DND-41 (cell line): ENCODE measurements around the gene FAM131C.

ENCODE experiments used
- ATAC-seq: fragments of 200-7000 bp; cut with Tn5 transposase; 3 replicates; pipeline ENCODE4 v1.9.1; 2021; ENCODE audit warnings: low read depth; ENCODE audit not compliant: insufficient read depth
- DNase-seq: peaks from one replicate; pipeline ENCODE4 v3.0.0-alpha.2; 2020
- H2AFZ ChIP-seq: 2 replicates; pipeline ENCODE4 v1.6.0; 2012; ENCODE audit warnings: low read depth, low read length
- H3K27ac ChIP-seq: 2 replicates; pipeline ENCODE4 v1.5.1; 2012; ENCODE audit warnings: low read length, inconsistent platforms
- H3K27me3 ChIP-seq: fragments of 200-600 bp; sonication (generic); 2 replicates; pipeline ENCODE4 v1.6.0; 2012; ENCODE audit warnings: low read length, mild to moderate bottlenecking, inconsistent platforms; ENCODE audit not compliant: insufficient read depth, poor library complexity
- H3K36me3 ChIP-seq: 2 replicates; pipeline ENCODE4 v1.5.1; 2012; ENCODE audit warnings: low read length, inconsistent platforms; ENCODE audit not compliant: insufficient read depth
- H3K4me1 ChIP-seq: 2 replicates; pipeline ENCODE4 v1.5.1; 2012; ENCODE audit warnings: mild to moderate bottlenecking, low read length; ENCODE audit not compliant: insufficient read depth
- H3K4me2 ChIP-seq: 2 replicates; pipeline ENCODE4 v1.6.0; 2012; ENCODE audit warnings: mild to moderate bottlenecking, moderate library complexity, low read length, inconsistent platforms; ENCODE audit not compliant: insufficient read depth
- H3K4me3 ChIP-seq, 2 experiments: fragments of 200-600 bp in 1 of 2; shearing (Covaris generic) in 1 of 2; 2 replicates each; pipeline ENCODE4 v1.5.1; 2012 to 2016; ENCODE audit warnings: inconsistent platforms in 2 of 2, low read length in 2 of 2, mild to moderate bottlenecking in 2 of 2, low read depth in 1 of 2, moderate library complexity in 1 of 2
- H3K79me2 ChIP-seq: 2 replicates; pipeline ENCODE4 v1.6.0; 2012; ENCODE audit warnings: low read length, inconsistent platforms; ENCODE audit not compliant: insufficient read depth
- H3K9ac ChIP-seq: 2 replicates; pipeline ENCODE4 v1.6.0; 2012; ENCODE audit warnings: low read depth, mild to moderate bottlenecking, inconsistent platforms, low read length, moderate library complexity
- H3K9me3 ChIP-seq: 2 replicates; pipeline ENCODE4 v1.5.1; 2012; ENCODE audit warnings: low read length, moderate library complexity, mild to moderate bottlenecking, inconsistent platforms; ENCODE audit not compliant: insufficient read depth, severe bottlenecking
- H4K20me1 ChIP-seq: 2 replicates; pipeline ENCODE4 v1.6.0; 2012; ENCODE audit warnings: low read length; ENCODE audit not compliant: insufficient read depth
- CTCF ChIP-seq: IDR thresholded peaks from 2 replicates; pipeline ENCODE4 v1.5.1; 2012; ENCODE audit warnings: borderline replicate concordance, low read length, moderate library complexity, mild to moderate bottlenecking; ENCODE audit not compliant: poor library complexity, severe bottlenecking; ENCODE audit errors: extremely low read depth
- EZH2 ChIP-seq: IDR thresholded peaks from 3 replicates; pipeline ENCODE4 v1.6.1; 2012; ENCODE audit warnings: borderline replicate concordance, low read depth, mild to moderate bottlenecking, moderate library complexity, low read length, inconsistent platforms; ENCODE audit not compliant: severe bottlenecking

FAM131C gene

GRCh38 chr1:16080422-16081150 lies 7.1 kb upstream of the FAM131C start:
- Histone ChIP-seq H2AFZ (no peak overlapping the region), H3K27me3 (no peaks in the 10 kb centered on the region), H3K27ac (no peak overlapping the region)

GRCh38 chr1:16078925-16079656 lies 5.6 kb upstream of the FAM131C start:
- no peaks in the 10 kb centered on the region for H3K9me3 ChIP-seq
- H3K9ac ChIP-seq: peak overlapping the region; percentile 38
- H3K4me3 ChIP-seq: peak overlapping the region in 1 of 2 experiments; percentile 30; a peak in 2 of 4 replicates
- no peaks in the 10 kb centered on the region for H3K36me3 ChIP-seq
- no peak for TF ChIP-seq EZH2
- TF ChIP-seq CTCF: peak; percentile 98
- DNase-seq (peak; percentile 82), ATAC-seq (peak; percentile 90)
- no peaks in the 10 kb centered on the region for H3K79me2 ChIP-seq
- peaks cover 6% of the 10 kb centered on the region for H3K4me1 ChIP-seq
- peak overlapping the region; percentile 68 for H2AFZ ChIP-seq
- peak overlapping the region; percentile 37; the same call in 1 of the 2 replicates for H3K27ac ChIP-seq
- peak overlapping the region; percentile 59 for H3K4me2 ChIP-seq
- H3K27me3 ChIP-seq: no peaks in the 10 kb centered on the region
- H4K20me1 ChIP-seq: 0 out of 2 replicates have a peak, but pooled peaks cover 5% of the 10 kb centered on the region

More at GRCh38 chr1:16080422-16081150, 7.1 kb upstream of the FAM131C start:
- ATAC-seq (no peak), DNase-seq (no peak)
- Histone ChIP-seq H3K4me2 (no peak overlapping the region), H4K20me1 (0 out of 2 replicates have a peak, but pooled peaks cover 5% of the 10 kb centered on the region), H3K9me3 (no peaks in the 10 kb centered on the region), H3K9ac (no peak overlapping the region), H3K36me3 (no peaks in the 10 kb centered on the region), H3K79me2 (no peaks in the 10 kb centered on the region), H3K4me3 (no peak overlapping the region), H3K4me1 (peaks cover 6% of the 10 kb centered on the region)
- TF ChIP-seq EZH2 (no peak), CTCF (no peak)

- Histone ChIP-seq H3K4me1 (peaks cover 6% of the 10 kb centered on the region), H4K20me1 (0 out of 2 replicates have a peak, but pooled peaks cover 5% of the 10 kb centered on the region), H3K27me3 (no peaks in the 10 kb centered on the region), H3K4me2 (no peak overlapping the region), H3K27ac (no peak overlapping the region), H3K9ac (no peak overlapping the region), H2AFZ (no peak overlapping the region), H3K9me3 (no peaks in the 10 kb centered on the region), H3K79me2 (no peaks in the 10 kb centered on the region), H3K36me3 (no peaks in the 10 kb centered on the region), H3K4me3 (no peak overlapping the region)
- TF ChIP-seq CTCF (no peak), EZH2 (no peak)
- no peak for DNase-seq
- no peak for ATAC-seq
Measured at GRCh38 chr1:16077406-16078245, 4.2 kb upstream of the FAM131C start.
